T-cell (primary cell): ENCODE measurements around the gene GABRA6. TPM values are rescaled to one million over a fixed set of nuclear protein-coding genes. Genes with fewer than 3 reads are reported as not detected.

Experiments
- ATAC-seq, 4 experiments: fragments of 200-7000 bp in 3 of 4; fragments of 150-1000 bp in 1 of 4; cut with Tn5 transposase; replicated peaks in 1 of 4; 1 replicate in 3 of 4; 2 replicates in 1 of 4; pipeline ENCODE4 v1.10.0; 2021; ENCODE audit warnings: moderate library complexity in 3 of 4, mild to moderate bottlenecking in 2 of 4, moderate number of reproducible peaks in 1 of 4
- CTCF ChIA-PET, 2 donors: fragments of 300-600 bp; sonication (Branson Sonifier 250); formaldehyde crosslinking; loops; one replicate each; lab custom pipeline; 2022; ENCODE audit warnings: antibody characterized with exemption in 2 of 2; lab: Charles Lee
- POLR2A ChIA-PET, 2 donors: fragments of 300-600 bp; sonication (Branson Sonifier 250); formaldehyde crosslinking; loops; one replicate each; lab custom pipeline; 2022; ENCODE audit warnings: antibody characterized with exemption in 2 of 2; lab: Charles Lee
- DNase-seq, 35 experiments: peaks; one replicate each; pipeline versions ENCODE4 v3.0.0 to v3.0.0-alpha.2; 2013 to 2023
- H3K27ac ChIP-seq: one replicate; pipeline ENCODE4 v1.5.1; 2013; ENCODE audit warnings: low read length
- H3K27me3 ChIP-seq, 2 experiments: replicated peaks in 1 of 2; 1 replicate in 1 of 2; 2 replicates in 1 of 2; pipeline versions ENCODE4 v1.6.1 to v1.7.0; 2013; ENCODE audit warnings: low read length in 1 of 2, mixed read lengths in 1 of 2; ENCODE audit not compliant: control insufficient read depth in 2 of 2, insufficient read depth in 2 of 2; ENCODE audit errors: extremely low read depth in 1 of 2
- H3K36me3 ChIP-seq, 2 donors: 1 replicate in 1 of 2; 2 replicates in 1 of 2; pipeline versions ENCODE4 v1.6.1 to v1.7.0; 2013; ENCODE audit warnings: low read length in 1 of 2; ENCODE audit not compliant: control insufficient read depth in 2 of 2, insufficient read depth in 1 of 2; ENCODE audit errors: extremely low read depth in 1 of 2
- H3K4me1 ChIP-seq, 2 experiments: 1 replicate in 1 of 2; 2 replicates in 1 of 2; pipeline versions ENCODE4 v1.6.1 to v1.7.0; 2013; ENCODE audit warnings: low read length in 2 of 2, mixed read lengths in 1 of 2; ENCODE audit not compliant: insufficient read depth in 2 of 2, control insufficient read depth in 1 of 2; ENCODE audit errors: extremely low read depth in 1 of 2
- H3K4me3 ChIP-seq, 2 donors: 1 replicate in 1 of 2; 2 replicates in 1 of 2; pipeline versions ENCODE4 v1.5.1 to v1.7.0; 2013; ENCODE audit warnings: mild to moderate bottlenecking in 2 of 2, low read length in 1 of 2, moderate library complexity in 1 of 2; ENCODE audit not compliant: control insufficient read depth in 1 of 2; ENCODE audit errors: extremely low read depth in 1 of 2
- H3K9me3 ChIP-seq: 2 replicates; pipeline ENCODE4 v1.7.0; 2013
- H3K27ac Mint-ChIP-seq, 2 donors: one replicate each; pipeline ENCODE4 v1.8.0; 2020 to 2021; ENCODE audit warnings: mild to moderate bottlenecking in 2 of 2, mixed read lengths in 2 of 2
- H3K27me3 Mint-ChIP-seq, 2 donors: one replicate each; pipeline ENCODE4 v1.8.0; 2021 to 2022; ENCODE audit warnings: mixed read lengths in 2 of 2
- H3K36me3 Mint-ChIP-seq: one replicate; pipeline ENCODE4 v1.8.0; 2021; ENCODE audit warnings: mixed read lengths
- H3K4me1 Mint-ChIP-seq, 3 donors: one replicate each; pipeline ENCODE4 v1.8.0; 2020 to 2022; ENCODE audit warnings: mixed read lengths in 3 of 3, mild to moderate bottlenecking in 1 of 3
- H3K4me3 Mint-ChIP-seq, 3 donors: one replicate each; pipeline ENCODE4 v1.8.0; 2020 to 2022; ENCODE audit warnings: mild to moderate bottlenecking in 3 of 3, mixed read lengths in 3 of 3, moderate library complexity in 3 of 3
- H3K9me3 Mint-ChIP-seq, 3 donors: one replicate each; pipeline ENCODE4 v1.8.0; 2020 to 2022; ENCODE audit warnings: mixed read lengths in 3 of 3
- WGBS: methylation state at CpG from one replicate; pipeline ENCODE4 v1.1.5; 2013; ENCODE audit warnings: missing lambda C conversion rate; ENCODE audit not compliant: insufficient coverage; 5-methylcytosine and 5-hydroxymethylcytosine counted together
- total RNA-seq, 35 experiments: library from RNA in 6 of 35; stranded (reverse) in 6 of 35; fragments of 120-200 nt in 1 of 35; gene quantifications; one replicate each; pipeline versions ENCODE4 v1.2.1 to v1.2.4 and lab custom pipeline; 2013 to 2026

GABRA6 gene
- total RNA-seq, 5 donors from 2014 or later (not counting 1 experiment from before 2014, with no cell fraction given) = not detected

DNA sequence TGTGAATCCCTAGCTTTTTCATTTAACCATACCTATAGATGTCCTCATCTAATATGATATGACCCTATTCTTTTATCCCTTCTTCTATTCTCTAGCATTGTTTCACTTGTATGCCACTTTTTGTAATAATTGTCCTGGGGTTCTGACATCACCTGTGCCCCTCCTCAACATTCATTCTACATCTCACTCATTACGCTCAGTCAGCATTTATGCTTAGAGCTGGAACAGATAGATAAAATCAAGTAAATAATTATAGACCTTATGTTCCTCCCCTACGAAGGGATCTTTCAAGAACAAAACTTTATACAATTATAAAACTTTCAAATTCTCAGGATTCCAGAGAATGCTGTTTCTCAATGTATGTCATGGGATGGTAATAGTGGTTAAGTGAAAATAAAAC, 18.0 kb downstream of the GABRA6 start:
- H3K27me3 Mint-ChIP-seq = no peaks in the 10 kb centered on the region
- H3K9me3 Mint-ChIP-seq = peaks cover 0 to 5% (median 3%) of the 10 kb centered on the region in 3 donors
- DNase-seq = no peak
- H3K27ac Mint-ChIP-seq = no peak overlapping the region
- Histone ChIP-seq H3K4me1 (no peaks in the 10 kb centered on the region), H3K27ac (no peak overlapping the region), H3K36me3 (no peaks in the 10 kb centered on the region), H3K9me3 (no peaks in the 10 kb centered on the region), H3K4me3 (no peak overlapping the region), H3K27me3 (no peaks in the 10 kb centered on the region)
- POLR2A ChIA-PET = no interaction called here
- no peak overlapping the region for H3K4me3 Mint-ChIP-seq
- no CpG with 5 or more reads among the region's 2 CpGs for WGBS
- H3K4me1 Mint-ChIP-seq = no peaks in the 10 kb centered on the region
- ATAC-seq = no peak
- H3K36me3 Mint-ChIP-seq = no peaks in the 10 kb centered on the region
- CTCF ChIA-PET = no interaction called here

DNA sequence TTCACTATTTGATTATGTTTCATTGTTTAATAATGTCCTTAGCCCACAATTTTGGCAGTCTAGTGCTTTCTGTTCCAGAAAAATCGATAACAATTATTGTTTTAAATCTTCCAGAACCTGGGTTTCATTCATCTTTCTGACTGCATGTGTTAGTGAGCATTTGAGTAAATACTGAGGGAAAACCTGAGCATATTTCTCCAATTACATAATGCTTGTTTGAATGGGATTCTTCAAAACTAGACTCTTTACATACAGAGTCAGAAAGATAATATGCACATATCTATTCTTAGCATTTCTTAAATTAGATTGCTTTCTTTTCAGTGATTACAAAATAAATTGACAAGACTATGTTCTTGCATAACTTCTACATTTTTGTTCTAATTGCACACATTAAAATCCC, 21.9 kb downstream of the GABRA6 start:
- Histone ChIP-seq H3K9me3 (no peaks in the 10 kb centered on the region), H3K27ac (no peak overlapping the region), H3K36me3 (no peaks in the 10 kb centered on the region), H3K4me3 (no peak overlapping the region), H3K27me3 (no peaks in the 10 kb centered on the region), H3K4me1 (no peaks in the 10 kb centered on the region)
- Mint-ChIP-seq H3K27ac (no peak overlapping the region), H3K27me3 (no peaks in the 10 kb centered on the region), H3K9me3 (peaks cover 0 to 3% (median 0%) of the 10 kb centered on the region in 3 donors), H3K36me3 (no peaks in the 10 kb centered on the region), H3K4me3 (no peak overlapping the region), H3K4me1 (no peaks in the 10 kb centered on the region)
- ATAC-seq = no peak
- ChIA-PET POLR2A (no interaction called here), CTCF (no interaction called here)
- no CpG with 5 or more reads among the region's 1 CpG for WGBS
- no peak for DNase-seq

DNA sequence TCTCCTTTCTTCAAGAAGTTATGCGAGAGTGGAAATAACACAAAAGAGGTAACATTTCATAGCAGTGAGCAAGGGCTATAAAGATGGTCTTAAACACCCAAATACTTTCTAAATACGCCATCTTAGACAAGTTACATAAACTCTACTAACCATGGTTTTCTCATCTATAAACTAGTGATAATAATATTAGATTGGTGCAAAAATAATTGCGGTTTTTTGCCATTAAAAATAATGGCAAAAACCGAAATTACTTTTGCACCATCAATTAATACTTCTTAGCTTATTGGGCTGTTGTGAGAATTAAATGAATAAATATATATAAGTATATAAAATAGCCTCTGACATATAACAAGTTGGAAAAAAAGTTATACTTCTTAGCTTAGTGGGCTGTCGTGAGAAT, 23.7 kb downstream of the GABRA6 start:
- DNase-seq = no peak
- ATAC-seq = no peak
- Mint-ChIP-seq H3K4me1 (no peaks in the 10 kb centered on the region), H3K27me3 (no peaks in the 10 kb centered on the region), H3K4me3 (no peak overlapping the region), H3K9me3 (peaks cover 3 to 4% (median 4%) of the 10 kb centered on the region in 3 donors), H3K27ac (no peak overlapping the region), H3K36me3 (no peaks in the 10 kb centered on the region)
- ChIA-PET CTCF (no interaction called here), POLR2A (no interaction called here)
- no peaks in the 10 kb centered on the region for H3K27me3 ChIP-seq
- H3K9me3 ChIP-seq = no peaks in the 10 kb centered on the region
- no CpG with 5 or more reads among the region's 5 CpGs for WGBS
- H3K4me3 ChIP-seq = no peak overlapping the region
- H3K36me3 ChIP-seq = no peaks in the 10 kb centered on the region
- H3K4me1 ChIP-seq = no peaks in the 10 kb centered on the region
- no peak overlapping the region for H3K27ac ChIP-seq

DNA sequence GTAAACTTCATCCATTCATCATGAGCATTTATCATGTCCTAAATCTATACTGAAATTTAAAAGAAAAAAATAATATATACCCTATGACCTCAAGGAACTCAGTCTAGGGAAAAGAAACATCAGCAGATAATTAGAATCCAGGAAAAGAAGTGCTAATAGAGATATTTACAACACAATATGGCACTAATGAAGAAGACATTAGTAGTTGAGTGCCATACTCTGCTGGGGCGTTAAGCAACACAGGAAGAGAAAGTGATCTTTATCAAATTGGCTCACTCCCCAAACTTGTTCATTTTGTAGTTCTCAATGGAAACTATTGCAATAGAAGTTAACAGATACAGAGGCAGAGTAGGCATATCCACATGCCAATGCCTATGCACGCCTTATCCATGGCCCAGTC, 27.5 kb downstream of the GABRA6 start:
- H3K27ac ChIP-seq = no peak overlapping the region
- Mint-ChIP-seq H3K27ac (no peak overlapping the region), H3K4me1 (no peaks in the 10 kb centered on the region), H3K4me3 (no peak overlapping the region), H3K9me3 (peaks cover 4 to 7% (median 6%) of the 10 kb centered on the region in 3 donors), H3K27me3 (no peaks in the 10 kb centered on the region), H3K36me3 (no peaks in the 10 kb centered on the region)
- ChIA-PET CTCF (no interaction called here), POLR2A (no interaction called here)
- H3K36me3 ChIP-seq = no peaks in the 10 kb centered on the region
- no peaks in the 10 kb centered on the region for H3K9me3 ChIP-seq
- no peaks in the 10 kb centered on the region for H3K4me1 ChIP-seq
- no peaks in the 10 kb centered on the region for H3K27me3 ChIP-seq
- no peak for DNase-seq
- WGBS = no CpG with 5 or more reads among the region's 2 CpGs
- ATAC-seq = no peak
- H3K4me3 ChIP-seq = no peak overlapping the region

DNA sequence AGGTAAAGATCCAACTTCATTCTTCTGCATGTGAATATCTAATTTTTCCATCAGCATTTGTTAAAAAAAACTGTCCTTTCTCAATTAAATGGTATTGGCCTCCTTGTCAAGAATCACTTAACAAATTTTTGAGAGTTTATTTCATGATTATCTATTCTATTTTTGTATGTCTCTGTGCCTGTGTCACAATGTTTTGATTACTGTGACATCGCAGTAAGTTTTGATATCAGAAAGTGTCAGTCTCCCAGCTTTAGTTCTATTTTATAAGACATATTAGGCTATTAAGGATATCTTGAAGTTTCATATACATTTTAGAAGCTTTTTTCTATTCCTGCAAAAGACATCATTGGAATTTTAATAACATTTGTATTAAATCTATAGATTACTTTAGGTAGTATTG, 33.6 kb downstream of the GABRA6 start:
- Mint-ChIP-seq H3K4me1 (no peaks in the 10 kb centered on the region), H3K4me3 (no peak overlapping the region), H3K27me3 (no peaks in the 10 kb centered on the region), H3K27ac (no peak overlapping the region), H3K9me3 (peaks cover 3 to 13% (median 5%) of the 10 kb centered on the region in 3 donors), H3K36me3 (no peaks in the 10 kb centered on the region)
- DNase-seq = no peak
- H3K4me3 ChIP-seq = no peak overlapping the region
- ATAC-seq = no peak
- no peaks in the 10 kb centered on the region for H3K9me3 ChIP-seq
- no peaks in the 10 kb centered on the region for H3K4me1 ChIP-seq
- no peaks in the 10 kb centered on the region for H3K36me3 ChIP-seq
- WGBS = no CpG with 5 or more reads among the region's 1 CpG
- CTCF ChIA-PET = no interaction called here
- H3K27me3 ChIP-seq = no peaks in the 10 kb centered on the region
- H3K27ac ChIP-seq = no peak overlapping the region
- POLR2A ChIA-PET = no interaction called here

DNA sequence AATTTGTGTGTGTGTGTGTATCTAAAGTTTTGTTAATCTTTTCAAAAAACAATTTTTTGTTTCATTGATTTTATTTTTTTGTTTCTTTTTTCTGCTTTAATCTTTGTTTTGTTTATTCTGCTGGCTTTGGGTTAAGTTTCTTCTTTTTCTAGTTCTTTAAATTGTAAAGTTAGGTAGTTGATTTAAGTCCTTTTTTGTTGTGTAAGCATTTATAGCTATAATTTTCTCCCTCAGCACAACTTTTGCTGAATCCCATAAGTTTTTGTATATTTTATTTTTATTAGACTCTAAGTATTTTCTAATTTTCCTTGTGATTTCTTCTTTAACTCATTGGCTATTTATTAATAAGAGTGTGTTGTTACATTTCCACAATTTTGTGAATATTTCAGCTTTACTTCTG, 34.9 kb downstream of the GABRA6 start:
- Mint-ChIP-seq H3K4me3 (no peak overlapping the region), H3K9me3 (peaks cover 3 to 13% (median 5%) of the 10 kb centered on the region in 3 donors), H3K27me3 (no peaks in the 10 kb centered on the region), H3K4me1 (no peaks in the 10 kb centered on the region), H3K36me3 (no peaks in the 10 kb centered on the region), H3K27ac (no peak overlapping the region)
- POLR2A ChIA-PET = no interaction called here
- ATAC-seq (no peak), DNase-seq (no peak)
- H3K4me3 ChIP-seq = no peak overlapping the region
- no peaks in the 10 kb centered on the region for H3K4me1 ChIP-seq
- H3K36me3 ChIP-seq = no peaks in the 10 kb centered on the region
- CTCF ChIA-PET = no interaction called here
- no peak overlapping the region for H3K27ac ChIP-seq
- no peaks in the 10 kb centered on the region for H3K9me3 ChIP-seq
- H3K27me3 ChIP-seq = no peaks in the 10 kb centered on the region

DNA sequence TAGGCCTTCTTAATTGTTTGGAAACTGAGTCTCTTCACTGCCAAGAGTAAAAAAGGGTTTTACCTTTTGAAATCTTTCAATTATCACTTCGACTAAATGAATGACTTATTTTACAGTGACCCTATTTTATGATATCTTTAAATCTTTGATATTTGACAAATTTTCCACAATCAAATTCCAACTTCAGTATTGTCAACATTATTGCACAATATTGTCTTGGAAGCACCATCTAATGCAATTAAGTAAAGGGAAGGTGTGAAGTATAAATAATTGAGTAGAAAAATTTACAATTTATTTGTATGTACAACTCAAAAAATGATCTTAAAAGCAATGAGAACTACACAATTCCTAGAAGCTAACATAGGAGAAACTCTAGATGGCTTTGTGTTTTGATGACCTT, 49.2 kb downstream of the GABRA6 start:
- Mint-ChIP-seq H3K27me3 (no peaks in the 10 kb centered on the region), H3K27ac (no peak overlapping the region), H3K4me1 (no peaks in the 10 kb centered on the region), H3K9me3 (peaks cover 4 to 14% (median 8%) of the 10 kb centered on the region in 3 donors), H3K4me3 (no peak overlapping the region), H3K36me3 (no peaks in the 10 kb centered on the region)
- H3K4me1 ChIP-seq = no peaks in the 10 kb centered on the region
- ATAC-seq (no peak), DNase-seq (no peak)
- no peaks in the 10 kb centered on the region for H3K36me3 ChIP-seq
- H3K27ac ChIP-seq = no peak overlapping the region
- ChIA-PET CTCF (no interaction called here), POLR2A (no interaction called here)
- no CpG with 5 or more reads among the region's 1 CpG for WGBS
- H3K27me3 ChIP-seq = no peaks in the 10 kb centered on the region
- H3K9me3 ChIP-seq = no peaks in the 10 kb centered on the region
- H3K4me3 ChIP-seq = no peak overlapping the region
